ENCODE results near the gene AEBP1.

The AEBP1 gene

DNA sequence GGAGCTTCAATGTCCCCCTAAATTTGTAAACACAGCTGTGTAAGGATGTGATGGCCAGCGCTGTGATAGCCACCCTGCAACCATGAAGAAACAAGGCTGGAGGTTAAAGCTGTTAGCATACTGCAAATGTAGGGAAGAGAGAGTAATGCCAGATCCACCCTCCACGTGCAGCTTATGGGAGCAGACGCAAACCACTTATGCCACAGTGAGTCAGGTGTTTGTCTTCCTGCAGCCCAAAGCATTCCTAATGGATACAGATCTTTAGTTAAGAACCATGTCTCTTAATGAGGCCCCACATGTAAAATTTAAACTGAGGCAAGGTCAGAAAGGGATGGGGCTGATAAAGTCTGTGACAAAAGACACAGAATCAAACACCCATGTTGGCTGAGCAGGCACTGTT lies 50.6 kb downstream of the AEBP1 start:
- no peak for DNase-seq (ENCODE audit: low read depth in 2 of 2, low spot score in 1 of 2)

GRCh38 chr7:44155191-44156185 lies 51.3 kb downstream of the AEBP1 start:
- DNase-seq (ENCODE audit: low read depth in 2 of 2, low spot score in 1 of 2): no peak

- no peak for DNase-seq (ENCODE audit: low read depth in 2 of 2, low spot score in 1 of 2)
Observed at GRCh38 chr7:44156453-44157010, 52.4 kb downstream of the AEBP1 start.

DNA sequence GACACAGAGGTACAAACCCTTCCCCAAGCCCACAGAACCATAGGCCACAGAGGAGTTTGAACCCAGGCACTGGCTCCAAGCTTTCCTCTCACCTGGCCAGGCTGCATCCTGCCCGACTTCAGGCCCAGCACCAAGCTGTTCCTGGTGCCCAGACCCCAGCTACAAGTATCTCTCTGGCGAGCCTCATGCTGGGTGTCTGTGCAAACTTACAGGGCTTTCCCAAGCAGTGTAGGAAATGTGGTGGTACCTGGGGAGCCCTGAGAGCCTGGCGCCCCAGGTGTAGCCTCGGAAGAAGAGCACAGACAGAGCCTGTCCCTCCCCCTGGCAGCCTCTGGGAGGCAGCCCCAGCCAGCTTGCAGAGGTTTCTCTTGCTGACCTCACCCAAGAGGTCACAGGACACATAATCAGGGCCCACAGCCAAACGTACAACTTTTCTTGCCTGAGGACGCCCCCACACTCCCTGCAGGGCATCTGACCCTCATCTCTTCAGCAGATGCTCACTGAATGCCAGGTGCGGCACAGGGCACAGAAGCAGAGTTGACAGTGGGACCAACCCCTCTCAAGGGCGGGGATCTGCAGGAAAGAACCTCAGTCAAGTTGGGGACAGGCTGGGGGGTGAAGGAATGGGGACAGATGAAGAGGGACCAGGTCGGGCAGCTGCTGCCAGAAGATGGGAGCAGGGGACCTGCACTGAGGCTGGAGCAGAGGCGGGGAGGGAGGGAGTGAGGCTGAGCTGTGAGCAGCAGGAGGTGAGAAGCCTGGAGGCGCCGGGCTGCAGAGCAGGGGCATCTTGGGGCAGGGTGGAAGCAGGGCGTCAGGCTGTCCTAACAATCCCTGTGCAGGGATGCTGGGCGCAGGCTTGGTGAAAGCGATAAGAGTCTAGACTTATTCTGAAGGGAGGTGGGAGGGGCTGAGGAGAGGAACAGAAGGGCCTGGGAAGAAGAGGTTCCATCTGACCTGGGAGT lies 53.3 kb downstream of the AEBP1 start:
- no peak for DNase-seq (ENCODE audit: low read depth in 2 of 2, low spot score in 1 of 2)

DNA sequence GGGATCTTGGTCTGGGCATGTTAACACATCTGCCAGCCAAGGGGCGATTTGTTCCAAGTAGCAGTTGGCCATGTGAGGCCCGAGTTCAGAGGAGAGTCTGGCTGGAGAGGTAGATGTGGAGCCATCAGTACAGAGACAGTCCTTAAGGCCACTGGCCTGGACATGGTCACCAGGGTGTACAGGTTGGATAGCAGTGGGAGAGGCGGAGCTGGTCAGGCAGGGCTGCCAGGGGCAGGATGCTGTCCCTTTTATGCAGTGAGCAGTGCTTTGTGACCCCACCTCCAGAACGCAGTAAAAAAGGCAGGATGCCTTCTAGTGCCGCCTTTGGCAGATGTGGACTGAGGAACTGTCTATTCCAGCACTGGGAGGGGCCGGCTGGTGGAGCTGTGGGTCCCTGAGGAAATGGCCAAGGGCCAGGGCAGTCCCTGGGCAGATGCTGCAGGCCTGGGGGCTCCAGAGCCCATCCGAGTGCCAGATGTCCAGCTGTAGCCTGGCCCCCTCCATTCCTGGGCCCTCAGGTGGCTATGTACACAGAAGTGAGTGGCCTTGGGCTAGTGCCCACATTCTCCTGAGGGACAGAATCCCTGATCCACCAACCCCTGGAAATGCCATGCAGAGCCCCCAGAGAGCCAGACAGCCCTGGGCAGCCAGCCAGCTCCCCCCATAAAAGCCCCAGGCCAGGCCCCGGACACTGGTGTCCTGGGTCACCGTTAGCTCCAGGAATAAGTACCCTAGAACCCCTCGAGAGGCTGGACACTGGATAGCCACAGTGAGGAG lies 54.1 kb downstream of the AEBP1 start:
- DNase-seq (ENCODE audit: low read depth in 2 of 2, low spot score in 1 of 2): no peak

DNA sequence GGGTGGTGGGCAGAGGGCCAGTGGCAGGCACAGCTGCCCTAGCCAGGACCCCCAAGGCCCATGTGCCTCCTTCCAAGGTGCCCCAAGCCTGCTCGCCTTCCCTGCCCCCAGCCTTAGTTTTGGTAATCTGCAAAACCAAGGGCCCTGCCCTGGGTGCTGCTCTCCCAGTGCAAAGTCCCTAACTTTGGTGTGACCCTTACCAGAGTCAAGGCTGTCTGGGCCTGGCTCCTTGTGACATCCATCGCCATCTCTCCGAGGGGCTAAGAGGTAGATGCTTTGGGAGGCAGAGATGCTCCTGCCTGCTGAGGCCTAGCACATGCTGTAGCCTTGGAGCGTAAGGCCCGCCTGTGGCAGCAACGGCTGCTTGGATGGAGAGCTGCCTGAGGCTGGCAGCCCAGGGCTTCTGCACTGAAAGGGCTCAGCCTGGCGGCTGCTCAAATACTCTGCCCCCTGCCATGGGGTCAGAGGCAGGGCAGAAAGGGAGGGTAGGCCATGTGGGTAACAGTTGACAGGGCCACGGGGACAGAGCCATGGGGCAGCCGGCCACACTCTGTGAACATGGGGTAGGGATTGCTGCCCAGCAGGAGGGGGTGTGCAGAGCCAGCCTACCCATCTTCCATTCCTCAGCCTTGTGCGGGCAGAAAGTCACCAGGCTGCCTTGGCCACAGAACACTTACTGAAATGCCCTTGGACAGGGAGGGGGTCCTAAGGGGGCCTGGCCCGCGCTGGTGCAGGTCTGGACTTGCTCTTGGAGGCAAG lies 54.9 kb downstream of the AEBP1 start:
- DNase-seq (ENCODE audit: low read depth in 2 of 2, low spot score in 1 of 2): no peak

- DNase-seq (ENCODE audit: low read depth in 2 of 2, low spot score in 1 of 2): no peak
Observed at GRCh38 chr7:44159824-44160630, 55.9 kb downstream of the AEBP1 start.

GRCh38 chr7:44161371-44161770 lies 57.2 kb downstream of the AEBP1 start:
- no peak for DNase-seq (ENCODE audit: low read depth in 2 of 2, low spot score in 1 of 2)

- no peak for DNase-seq (ENCODE audit: low read depth in 2 of 2, low spot score in 1 of 2)
Observed at GRCh38 chr7:44162179-44162578, 58.0 kb downstream of the AEBP1 start.

DNA sequence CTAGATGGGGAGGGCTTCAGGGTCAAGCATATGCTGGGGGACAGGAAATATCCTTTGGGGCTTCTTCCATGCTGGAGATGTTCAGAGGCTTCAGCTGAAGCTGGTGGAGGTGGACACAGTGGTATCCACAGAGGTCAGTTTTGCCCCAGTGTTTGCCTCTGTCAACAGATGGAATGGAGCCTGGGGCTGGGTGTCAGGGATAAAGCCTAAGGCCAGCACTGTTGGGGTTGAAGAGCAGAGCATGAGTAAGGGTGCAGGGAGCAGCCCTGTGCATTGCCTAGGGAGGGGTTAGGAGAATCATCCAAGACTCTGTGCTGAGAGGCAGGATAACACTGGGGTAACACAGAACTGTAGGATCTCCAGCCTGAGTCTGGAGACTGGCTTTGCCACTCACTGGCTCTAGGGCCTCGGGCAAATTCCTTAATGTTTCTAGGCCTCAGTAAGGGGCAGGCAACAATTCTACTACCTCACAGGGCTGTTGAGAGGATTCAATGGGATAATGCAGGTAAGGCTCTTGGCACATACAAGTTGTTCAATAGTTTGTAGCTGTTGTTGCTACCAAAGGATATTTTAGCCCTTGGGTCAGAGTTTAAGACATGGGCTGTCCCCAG lies 58.7 kb downstream of the AEBP1 start:
- DNase-seq (ENCODE audit: low read depth in 2 of 2, low spot score in 1 of 2): no peak

GRCh38 chr7:44163591-44163990 lies 59.4 kb downstream of the AEBP1 start:
- no peak for DNase-seq (ENCODE audit: low read depth in 2 of 2, low spot score in 1 of 2)

All from stimulated activated CD8-positive, alpha-beta memory T cell treated with anti-CD3 and anti-CD28 coated beads, Interleukin-4, amount 100 ng/mL, for 4 hours (primary cell).